PC-3 (cell line): ENCODE measurements around the gene SMARCD1. TPM values are rescaled to one million over a fixed set of nuclear protein-coding genes. Genes with fewer than 3 reads are reported as not detected.

Source experiments
- ATAC-seq: fragments of 200-7000 bp; cut with Tn5 transposase; 2 replicates; pipeline ENCODE4 v1.9.1; 2020; ENCODE audit warnings: mild to moderate bottlenecking, moderate library complexity
- BruUV-seq: library from RNA; stranded (reverse); fragments of 400-500 nt; replicated peaks from 2 replicates; lab custom pipeline; 2021; lab: Mats Ljungman, UMichigan
- CTCF ChIA-PET: fragments of 300-600 bp; sonication (Branson Sonifier 250); formaldehyde crosslinking; loops from one replicate; lab custom pipeline; 2022; ENCODE audit warnings: antibody characterized with exemption; lab: Charles Lee
- POLR2A ChIA-PET: fragments of 300-600 bp; sonication (Branson Sonifier 250); formaldehyde crosslinking; loops from one replicate; lab custom pipeline; 2022; ENCODE audit warnings: antibody characterized with exemption; ENCODE audit not compliant: unreplicated experiment; lab: Charles Lee
- DNase-seq: peaks from one replicate; pipeline ENCODE4 v3.0.0-alpha.2; 2015
- H2AFZ ChIP-seq: fragments of 300-600 bp; sonication (generic); 2 replicates; pipeline ENCODE4 v1.6.0; 2016; ENCODE audit warnings: antibody characterized with exemption, low read length
- H3F3A ChIP-seq: fragments of 300-600 bp; sonication (generic); one replicate; pipeline ENCODE4 v1.6.0; 2017; ENCODE audit warnings: antibody characterized with exemption, low read length, control low read depth, mild to moderate bottlenecking; ENCODE audit not compliant: unreplicated experiment
- H3K27ac ChIP-seq: fragments of 300-600 bp; sonication (generic); 2 replicates; pipeline ENCODE4 v1.5.1; 2016; ENCODE audit warnings: mild to moderate bottlenecking, low read length
- H3K27me3 ChIP-seq: fragments of 300-600 bp; sonication (generic); 2 replicates; pipeline ENCODE4 v1.6.1; 2016; ENCODE audit warnings: low read length, mixed read lengths
- H3K36me3 ChIP-seq: fragments of 300-600 bp; sonication (generic); 2 replicates; pipeline ENCODE4 v1.6.1; 2016; ENCODE audit warnings: low read depth, mixed run types, low read length, mixed read lengths
- H3K4me1 ChIP-seq: fragments of 300-600 bp; sonication (generic); 2 replicates; pipeline ENCODE4 v1.5.1; 2016; ENCODE audit warnings: low read length; ENCODE audit not compliant: insufficient read depth
- H3K4me2 ChIP-seq: fragments of 300-600 bp; sonication (generic); 2 replicates; pipeline ENCODE4 v1.6.0; 2016; ENCODE audit warnings: low read length
- H3K4me3 ChIP-seq: fragments of 300-600 bp; sonication (generic); 2 replicates; pipeline ENCODE4 v1.5.1; 2016; ENCODE audit warnings: mild to moderate bottlenecking, low read length, mixed read lengths
- H3K79me2 ChIP-seq: fragments of 300-600 bp; sonication (generic); 2 replicates; pipeline ENCODE4 v1.6.1; 2017; ENCODE audit warnings: low read length, mixed read lengths
- H3K9ac ChIP-seq: fragments of 300-600 bp; sonication (generic); 2 replicates; pipeline ENCODE4 v1.6.0; 2016; ENCODE audit warnings: mild to moderate bottlenecking, low read length
- H3K9me2 ChIP-seq: fragments of 300-600 bp; sonication (generic); replicated peaks from 2 replicates; pipeline ENCODE4 v1.6.1; 2016; ENCODE audit warnings: mixed run types, low read length, mixed read lengths
- H3K9me3 ChIP-seq: fragments of 300-600 bp; sonication (generic); 2 replicates; pipeline ENCODE4 v1.6.1; 2016; ENCODE audit warnings: low read length, mixed read lengths
- H4K20me1 ChIP-seq: fragments of 300-600 bp; sonication (generic); 2 replicates; pipeline ENCODE4 v1.6.1; 2016; ENCODE audit warnings: low read length, mixed read lengths
- CTCF ChIP-seq: fragments of 300-600 bp; sonication (generic); conservative IDR thresholded peaks from 2 replicates; pipeline ENCODE4 v1.5.1; 2017; ENCODE audit warnings: antibody characterized with exemption, low read depth, mild to moderate bottlenecking, low read length
- EZH2 ChIP-seq: fragments of 300-600 bp; sonication (generic); IDR thresholded peaks from one replicate; pipeline ENCODE4 v1.6.1; 2017; ENCODE audit warnings: antibody characterized with exemption, mild to moderate bottlenecking, low read length; ENCODE audit not compliant: unreplicated experiment
- EZH2phosphoT487 ChIP-seq: fragments of 300-600 bp; sonication (generic); IDR thresholded peaks from 2 replicates; pipeline ENCODE4 v1.6.1; 2018; ENCODE audit warnings: mild to moderate bottlenecking, antibody characterized with exemption, low read length, borderline replicate concordance
- intact Hi-C: fragments of 100-400 bp; cut with micrococcal nuclease; formaldehyde crosslinking; loops from 2 replicates; pipeline ENCODE4 v1.9.0; 2023
- total RNA-seq: library from RNA; depleted of rRNA; stranded (reverse); fragments of >200 nt; gene quantifications from 2 replicates; pipeline ENCODE4 v1.2.3, GENCODE V29; 2014

The SMARCD1 gene
- total RNA-seq, 1 experiment from 2014 or later: 105 TPM

GRCh38 chr12:50102131-50102531 is 17.0 kb downstream of the SMARCD1 start:
- no peak overlapping the region for H3K4me2 ChIP-seq
- DNase-seq: no peak
- no peak overlapping the region for H3K9ac ChIP-seq
- TF ChIP-seq CTCF: no peak
- TF ChIP-seq EZH2phosphoT487: no peak
- no peak for TF ChIP-seq EZH2
- H4K20me1 ChIP-seq: no peaks in the 10 kb centered on the region
- H3K4me1 ChIP-seq: peaks cover 15% of the 10 kb centered on the region
- H2AFZ ChIP-seq: no peak overlapping the region
- peaks cover 25% of the 10 kb centered on the region for H3K36me3 ChIP-seq
- intact Hi-C loops: no loop called here
- no peaks in the 10 kb centered on the region for H3K9me3 ChIP-seq
- no peak overlapping the region for H3K4me3 ChIP-seq
- no peak overlapping the region for H3K27ac ChIP-seq
- POLR2A ChIA-PET: no interaction called here
- ATAC-seq: no peak
- H3K9me2 ChIP-seq: no peaks in the 10 kb centered on the region
- H3F3A ChIP-seq: no peaks in the 10 kb centered on the region
- no peaks in the 10 kb centered on the region for H3K79me2 ChIP-seq
- no peaks in the 10 kb centered on the region for H3K27me3 ChIP-seq
- CTCF ChIA-PET: interaction anchor here (0.6 to 1.0 kb wide), 3 partner anchors 10 to 183 kb away, joined by 3 to 4 read pairs (median 3); partner anchors contain the start of gene COX14
- BruUV-seq: no TSS peak

- no TSS peak for BruUV-seq
- POLR2A ChIA-PET: interaction anchor here (0.7 kb wide), 1 partner anchor 65 kb away, joined by 4 read pairs; the partner anchor contains the start of gene CERS5
Observed at GRCh38 chr12:50102646-50103309, 17.6 kb downstream of the SMARCD1 start.

More at GRCh38 chr12:50102646-50103309, 17.6 kb downstream of the SMARCD1 start:
- Histone ChIP-seq H3K36me3 (peaks cover 23% of the 10 kb centered on the region), H3K27ac (no peak overlapping the region), H3F3A (no peaks in the 10 kb centered on the region), H3K27me3 (no peaks in the 10 kb centered on the region), H3K9me3 (no peaks in the 10 kb centered on the region), H3K4me3 (no peak overlapping the region), H2AFZ (no peak overlapping the region), H3K9me2 (no peaks in the 10 kb centered on the region), H4K20me1 (no peaks in the 10 kb centered on the region), H3K79me2 (no peaks in the 10 kb centered on the region), H3K4me2 (no peak overlapping the region), H3K9ac (no peak overlapping the region), H3K4me1 (peaks cover 15% of the 10 kb centered on the region)
- ATAC-seq: no peak
- intact Hi-C loops: no loop called here
- TF ChIP-seq CTCF (no peak), EZH2 (no peak), EZH2phosphoT487 (no peak)
- CTCF ChIA-PET: interaction anchor here (0.6 to 1.0 kb wide), 2 partner anchors 18 to 183 kb away, joined by 3 to 4 read pairs; partner anchors contain the start of gene SMARCD1
- DNase-seq: no peak
